SH-SY5Y (cell line): ENCODE measurements around the gene SKOR1.

Source experiments
- GATA2 ChIP-seq: IDR thresholded peaks from 2 replicates; pipeline ENCODE4 v1.6.1; 2011; ENCODE audit warnings: mild to moderate bottlenecking, low read depth, low read length
- GATA3 ChIP-seq: IDR thresholded peaks from 2 replicates; pipeline ENCODE4 v1.6.1; 2011; ENCODE audit warnings: low read depth, mild to moderate bottlenecking, low read length, moderate library complexity

GRCh38 chr15:67801142-67801541 lies 24.2 kb upstream of the SKOR1 start:
- TF ChIP-seq GATA2 (no peak), GATA3 (no peak)
